Urothelium cell line (cell line): Measurements from ENCODE around the gene ST3GAL6.

ENCODE experiments used
- DNase-seq: peaks from one replicate; pipeline ENCODE4 v3.0.0; 2011; ENCODE audit warnings: low spot score, mixed read lengths
- FAIRE-seq: peaks from 2 replicates; lab custom pipeline; 2011; peaks lifted over from hg19 to GRCh38; lab: Jason Lieb, UNC

ST3GAL6 gene

GRCh38 chr3:98739266-98739665 lies 23.9 kb upstream of the ST3GAL6 start:
- no peak for DNase-seq
- FAIRE-seq, result no peak

- peak; percentile 50 for FAIRE-seq
- DNase-seq, result no peak
These were observed 22.8 kb upstream of the ST3GAL6 start for GRCh38 chr3:98740324-98740723.

DNA sequence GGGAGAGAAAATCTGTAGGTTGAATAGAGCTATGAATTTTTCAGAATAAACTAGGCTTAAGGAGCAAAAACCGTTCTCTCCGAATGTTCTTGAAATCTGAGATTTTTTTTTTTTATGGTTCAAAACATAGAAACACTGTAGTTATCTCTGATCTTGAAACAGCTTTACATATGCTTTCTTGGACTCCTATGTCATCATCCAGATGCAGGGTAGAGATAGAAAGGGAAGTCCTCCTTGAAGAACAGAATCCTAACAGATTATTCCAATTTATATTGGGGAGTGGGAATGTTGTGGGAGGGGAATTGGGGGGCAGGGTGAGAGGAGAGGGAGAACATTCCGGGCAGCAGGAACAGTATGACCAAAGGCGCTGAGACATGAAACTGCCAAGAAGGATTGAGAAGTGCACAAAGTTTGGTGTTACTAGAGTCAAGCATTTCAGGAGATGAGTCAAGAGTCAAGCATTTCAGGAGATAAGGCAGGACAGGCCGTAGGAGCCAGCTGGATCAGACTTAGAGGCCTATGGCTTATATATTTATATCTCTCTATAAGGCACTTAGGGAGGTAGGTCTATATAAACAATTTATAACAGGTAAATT lies 21.9 kb upstream of the ST3GAL6 start:
- peak; percentile 81 for FAIRE-seq

DNA sequence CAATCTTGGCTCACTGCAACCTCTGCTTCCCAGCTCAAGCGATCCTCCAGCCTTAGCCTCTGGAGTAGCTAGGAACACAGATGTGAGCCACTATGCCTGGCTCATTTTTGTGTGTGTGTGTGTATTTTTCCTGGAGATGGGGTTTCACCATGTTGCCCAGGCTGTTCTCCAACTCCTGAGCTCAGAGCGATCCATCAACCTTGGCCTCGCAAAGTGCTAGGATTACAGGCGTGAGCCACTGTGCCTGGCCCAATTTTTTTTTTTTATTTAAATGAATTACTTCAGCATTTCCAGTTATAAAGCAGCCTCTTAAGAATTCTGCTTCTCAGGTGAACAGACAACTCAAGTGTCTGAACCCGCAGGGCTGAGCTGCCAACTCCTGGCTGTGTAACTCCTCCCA lies 20.1 kb upstream of the ST3GAL6 start:
- DNase-seq (no peak), FAIRE-seq (no peak)

More for the DNA sequence above, 21.9 kb upstream of the ST3GAL6 start:
- peak; percentile 54 for DNase-seq

DNA sequence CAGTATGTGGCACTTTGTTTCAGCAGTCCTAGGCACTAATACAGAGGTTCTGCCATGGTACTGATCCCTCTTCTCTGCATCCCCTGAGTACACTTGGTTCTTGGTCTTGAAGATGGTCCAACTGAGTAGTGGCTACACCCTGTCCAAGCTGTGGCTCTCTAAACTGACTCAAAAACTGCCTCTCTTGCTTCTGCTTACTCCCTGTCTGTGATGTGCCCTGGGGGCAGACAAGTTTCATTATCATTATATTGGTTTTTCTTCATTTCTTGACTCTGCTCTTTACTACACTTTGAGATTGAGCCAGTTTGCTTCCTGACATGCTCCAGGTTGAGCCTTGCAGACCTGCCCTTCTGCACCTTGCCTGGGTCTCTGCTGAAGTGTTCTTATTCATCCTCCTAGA lies 18.9 kb upstream of the ST3GAL6 start:
- FAIRE-seq, result no peak

GRCh38 chr3:98745718-98746117 lies 17.4 kb upstream of the ST3GAL6 start:
- DNase-seq (no peak), FAIRE-seq (peak; percentile 53)

More for the DNA sequence above, 18.9 kb upstream of the ST3GAL6 start:
- no peak for DNase-seq

GRCh38 chr3:98746122-98746521 lies 17.0 kb upstream of the ST3GAL6 start:
- DNase-seq, result no peak
- no peak for FAIRE-seq

DNA sequence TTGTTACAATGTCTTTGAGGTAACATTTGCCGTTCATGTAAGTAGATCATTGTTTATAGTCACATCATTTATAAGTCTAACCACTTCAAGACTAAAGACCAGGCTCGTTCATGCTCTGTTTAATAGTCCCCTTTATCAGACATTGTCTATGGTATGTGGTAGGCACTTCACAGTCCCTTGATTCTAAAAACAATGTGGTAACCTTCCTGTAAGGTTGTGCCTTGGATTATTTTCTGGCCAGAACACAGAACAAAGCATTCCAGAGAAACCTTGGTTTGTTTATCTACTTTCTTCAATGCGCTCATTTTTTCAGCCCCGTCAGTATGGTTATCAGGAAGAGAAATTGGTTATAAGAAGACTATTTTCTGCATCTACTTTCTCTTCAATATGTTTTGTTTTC lies 16.3 kb upstream of the ST3GAL6 start:
- DNase-seq, result no peak
- FAIRE-seq, result no peak

DNA sequence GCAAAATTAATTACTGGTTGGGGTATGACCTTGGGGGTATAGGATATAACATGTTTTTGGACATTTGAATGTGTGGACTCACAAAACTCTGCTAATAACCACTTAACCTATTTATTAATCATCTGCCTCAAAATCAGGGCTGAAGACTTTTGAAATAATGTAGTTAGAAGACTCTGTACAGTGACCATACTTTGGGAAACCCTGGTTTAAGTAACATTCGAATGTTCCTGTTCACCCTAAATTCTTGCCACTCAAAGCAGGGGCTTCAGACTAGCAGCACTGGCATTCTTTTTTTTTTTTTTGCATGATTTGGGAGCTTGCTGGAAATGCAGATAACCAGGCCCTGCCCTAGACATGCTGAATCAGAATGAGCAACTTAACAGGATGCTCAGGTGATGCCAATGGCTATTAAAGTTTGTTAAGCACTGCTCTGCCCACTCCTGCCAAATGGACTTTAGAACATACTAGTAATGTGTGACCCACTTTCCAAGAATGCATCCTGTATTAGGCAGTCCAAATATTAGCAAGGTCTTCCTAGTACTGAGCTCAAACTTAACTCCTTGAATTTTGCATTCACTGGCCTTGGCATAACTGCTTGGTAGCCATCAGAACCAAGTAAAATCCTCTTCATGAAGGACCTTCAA lies 12.7 kb upstream of the ST3GAL6 start:
- FAIRE-seq, result no peak
- DNase-seq, result no peak

DNA sequence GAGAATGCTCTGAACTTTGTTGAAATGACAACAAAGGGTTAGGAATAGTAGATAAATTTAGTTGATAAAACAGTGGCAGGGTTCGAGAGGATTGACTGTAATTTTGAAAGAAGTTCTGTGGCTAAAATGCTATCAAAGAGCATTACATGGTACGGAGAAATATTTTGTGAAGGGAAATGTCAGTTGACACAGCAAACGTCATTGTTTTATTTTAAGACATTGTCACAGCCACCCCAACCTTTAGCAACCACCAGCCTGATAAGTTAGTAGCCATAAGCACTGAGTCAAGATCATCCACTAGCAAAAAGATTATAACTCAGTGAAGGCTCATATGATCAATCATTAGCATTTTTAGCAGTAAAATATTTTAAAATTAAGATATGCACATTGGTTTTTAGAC lies 8.7 kb upstream of the ST3GAL6 start:
- FAIRE-seq (no peak), DNase-seq (no peak)

- no peak for FAIRE-seq
These were observed 7.5 kb upstream of the ST3GAL6 start for GRCh38 chr3:98755601-98756000.

DNA sequence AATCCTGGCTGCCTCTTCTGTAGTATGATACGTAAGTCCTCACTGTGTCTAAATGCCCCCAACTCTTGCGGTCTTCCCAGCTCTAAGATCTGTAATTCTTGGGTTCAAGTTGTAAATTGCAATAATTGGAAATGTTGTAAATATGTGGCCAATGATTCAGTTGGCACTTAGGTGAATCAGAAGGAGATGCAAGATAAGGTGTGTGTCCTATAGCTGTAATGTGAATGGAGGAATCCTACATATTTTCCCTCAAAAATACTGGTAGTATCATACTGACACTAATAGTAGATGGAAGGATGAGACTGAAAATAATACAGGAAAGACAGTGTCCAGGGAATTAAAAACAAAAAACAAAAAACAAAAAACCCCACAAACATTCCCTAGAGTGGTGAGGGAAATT lies 3.5 kb upstream of the ST3GAL6 start:
- no peak for DNase-seq
- FAIRE-seq, result no peak

More at GRCh38 chr3:98755601-98756000, 7.5 kb upstream of the ST3GAL6 start:
- no peak for DNase-seq

- FAIRE-seq (no peak), DNase-seq (no peak)
These were observed 1.4 kb upstream of the ST3GAL6 start for GRCh38 chr3:98761643-98762229.

DNA sequence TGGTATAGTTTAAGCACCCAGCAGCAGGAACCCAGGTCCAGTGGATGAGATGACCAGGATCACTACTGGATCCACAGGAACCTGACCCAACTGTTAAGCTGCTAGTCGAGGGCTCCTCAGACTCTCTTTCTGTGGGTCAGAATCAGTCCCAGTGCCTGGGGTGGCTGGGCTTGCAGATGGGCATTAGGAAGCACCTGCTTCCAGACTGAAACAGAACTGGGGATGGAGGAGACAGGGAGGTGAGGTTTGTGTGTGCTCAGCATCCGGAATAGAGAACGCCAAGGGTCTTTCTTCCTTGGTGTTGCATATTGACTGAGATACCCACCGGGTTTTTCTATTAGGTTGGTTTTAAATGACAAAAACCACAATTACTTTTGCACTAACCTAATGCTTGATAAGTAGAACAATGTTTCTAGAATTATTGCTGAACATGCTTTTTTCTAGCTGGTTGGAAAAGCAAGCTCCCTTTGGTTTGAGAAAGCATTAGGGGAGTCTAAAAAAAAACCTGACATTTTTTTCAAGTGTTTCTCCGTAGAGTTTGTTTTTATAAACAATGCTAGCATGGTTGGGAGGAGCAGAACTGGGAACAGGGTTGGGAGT lies 779 bp downstream of the ST3GAL6 start:
- FAIRE-seq (no peak), DNase-seq (no peak)

DNA sequence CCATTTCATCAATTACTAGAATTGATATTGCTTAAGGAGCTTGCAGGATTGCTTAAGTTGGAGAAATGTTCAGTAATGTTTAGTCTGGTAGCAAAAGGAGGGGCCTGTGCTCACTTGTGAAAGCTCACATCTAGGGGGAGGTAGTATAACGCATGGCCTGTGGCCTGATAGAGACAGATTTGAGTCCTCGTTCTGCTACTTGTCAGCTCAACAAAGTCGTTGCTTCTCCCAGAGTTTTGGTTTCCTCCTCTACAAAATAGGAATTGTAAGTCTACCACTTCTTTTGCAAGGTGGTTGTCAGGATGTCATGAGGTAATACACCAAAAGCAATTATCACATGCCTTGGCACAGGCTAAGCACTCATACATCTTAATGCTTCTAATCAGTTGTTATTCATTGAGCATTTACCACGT lies 1.3 kb downstream of the ST3GAL6 start:
- peak; percentile 9 for FAIRE-seq
- no peak for DNase-seq

DNA sequence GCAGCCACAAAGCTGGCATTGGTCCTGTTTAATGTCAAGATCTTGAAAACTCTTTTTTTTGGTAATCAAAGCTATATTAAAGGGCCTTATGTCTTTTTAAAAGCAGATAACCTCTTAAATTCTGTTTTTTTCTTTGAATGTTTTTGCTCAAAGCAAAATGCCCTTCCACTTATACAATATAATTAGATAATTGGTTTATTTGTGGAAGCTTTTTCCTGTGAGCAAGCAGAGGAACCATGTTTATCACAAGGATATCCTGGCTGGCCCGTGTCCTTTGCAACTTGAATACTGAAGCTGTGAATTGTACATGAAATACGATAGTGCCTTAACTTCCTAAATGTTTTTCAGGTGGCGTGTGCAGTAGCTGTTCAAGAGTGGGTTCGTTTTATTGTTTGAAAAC lies 2.6 kb downstream of the ST3GAL6 start:
- FAIRE-seq (no peak), DNase-seq (no peak)

DNA sequence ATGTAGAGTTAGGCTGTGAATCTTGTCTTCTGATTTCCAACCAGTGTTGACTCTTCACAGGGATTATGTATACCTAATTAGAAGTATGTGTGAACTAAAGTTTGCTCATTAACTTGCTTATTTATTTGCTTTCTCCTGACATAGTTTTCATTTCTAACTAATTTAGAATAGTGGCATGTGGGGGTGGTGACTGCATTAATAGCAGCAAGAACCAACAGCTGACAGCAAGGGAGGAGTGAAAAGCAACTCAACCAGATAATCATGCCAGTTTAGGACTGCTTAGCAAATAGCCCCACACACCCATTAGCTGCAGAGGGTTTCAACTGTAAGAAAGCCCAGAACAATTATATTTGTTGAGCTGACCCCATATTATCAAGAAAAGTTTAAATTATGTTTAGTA lies 3.8 kb downstream of the ST3GAL6 start:
- no peak for FAIRE-seq
- no peak for DNase-seq

DNA sequence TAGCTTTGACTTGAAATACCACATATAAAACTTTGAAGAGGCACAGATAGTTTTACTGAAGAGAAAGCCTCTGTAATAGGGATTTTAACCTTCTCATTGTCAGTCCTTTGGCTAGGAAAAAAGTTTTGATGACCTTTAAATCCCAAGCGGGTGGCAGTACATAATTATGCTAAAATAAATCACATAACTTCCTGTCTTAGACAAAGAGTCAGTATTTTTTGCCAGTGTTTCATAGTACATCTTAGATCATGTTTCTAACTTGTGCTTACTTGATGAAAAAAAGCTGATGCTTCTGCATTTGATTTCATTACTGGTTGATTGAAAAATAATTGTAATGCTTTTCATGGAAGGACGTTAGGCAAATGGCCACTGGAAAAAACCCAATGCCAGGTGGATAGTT lies 5.8 kb downstream of the ST3GAL6 start:
- FAIRE-seq, result no peak

DNA sequence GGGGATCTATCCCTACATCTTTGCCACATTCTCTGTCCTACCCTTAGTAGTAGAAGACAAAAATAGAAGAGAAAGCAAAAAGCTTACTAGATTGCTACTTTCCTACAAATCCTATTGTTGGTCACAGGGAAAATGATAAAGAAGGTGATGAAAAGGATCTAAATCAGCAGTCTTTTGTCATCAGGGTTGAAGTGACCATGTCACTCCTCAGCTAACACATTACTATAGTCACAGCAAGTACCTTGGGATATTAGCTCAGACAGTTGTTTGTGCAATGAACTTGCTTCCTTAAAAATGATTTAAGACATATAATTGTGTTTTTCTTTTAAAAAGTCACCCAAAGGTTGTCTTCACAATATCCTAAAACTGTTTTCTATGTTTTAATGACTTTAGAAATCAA lies 6.3 kb downstream of the ST3GAL6 start:
- no peak for FAIRE-seq
- no peak for DNase-seq

More for the DNA sequence above, 5.8 kb downstream of the ST3GAL6 start:
- DNase-seq, result no peak

- no peak for DNase-seq
- FAIRE-seq, result peak; percentile 9
These were observed 7.3 kb downstream of the ST3GAL6 start for GRCh38 chr3:98770261-98771039.

GRCh38 chr3:98772022-98772421 lies 8.9 kb downstream of the ST3GAL6 start:
- DNase-seq, result no peak

More at GRCh38 chr3:98772022-98772421, 8.9 kb downstream of the ST3GAL6 start:
- FAIRE-seq, result no peak
